GM18505 (cell line): ENCODE data around the gene RAB22A.
"Not testable (repeated sequence)": the region's sequence is repeated elsewhere in the genome, so short reads cannot be mapped to it uniquely, and the experiment has no call there.

Experiments
- ATAC-seq: cut with Tn5 transposase; IDR thresholded peaks from one replicate; pipeline ENCODE4 v1.9.1; 2021; ENCODE audit not compliant: unreplicated experiment
- POLR2A ChIP-seq: IDR thresholded peaks from 4 replicates; pipeline ENCODE4 v1.6.1; 2011; ENCODE audit warnings: borderline replicate concordance; ENCODE audit not compliant: insufficient read depth, insufficient read length; ENCODE audit errors: extremely low read depth

RAB22A gene

GRCh38 chr20:58340151-58340550, 30.6 kb downstream of the RAB22A start:
- no peak for TF ChIP-seq POLR2A
- ATAC-seq, result no peak

- TF ChIP-seq POLR2A, result no peak
- no peak for ATAC-seq
Measured at GRCh38 chr20:58340853-58341252, 31.3 kb downstream of the RAB22A start.

DNA sequence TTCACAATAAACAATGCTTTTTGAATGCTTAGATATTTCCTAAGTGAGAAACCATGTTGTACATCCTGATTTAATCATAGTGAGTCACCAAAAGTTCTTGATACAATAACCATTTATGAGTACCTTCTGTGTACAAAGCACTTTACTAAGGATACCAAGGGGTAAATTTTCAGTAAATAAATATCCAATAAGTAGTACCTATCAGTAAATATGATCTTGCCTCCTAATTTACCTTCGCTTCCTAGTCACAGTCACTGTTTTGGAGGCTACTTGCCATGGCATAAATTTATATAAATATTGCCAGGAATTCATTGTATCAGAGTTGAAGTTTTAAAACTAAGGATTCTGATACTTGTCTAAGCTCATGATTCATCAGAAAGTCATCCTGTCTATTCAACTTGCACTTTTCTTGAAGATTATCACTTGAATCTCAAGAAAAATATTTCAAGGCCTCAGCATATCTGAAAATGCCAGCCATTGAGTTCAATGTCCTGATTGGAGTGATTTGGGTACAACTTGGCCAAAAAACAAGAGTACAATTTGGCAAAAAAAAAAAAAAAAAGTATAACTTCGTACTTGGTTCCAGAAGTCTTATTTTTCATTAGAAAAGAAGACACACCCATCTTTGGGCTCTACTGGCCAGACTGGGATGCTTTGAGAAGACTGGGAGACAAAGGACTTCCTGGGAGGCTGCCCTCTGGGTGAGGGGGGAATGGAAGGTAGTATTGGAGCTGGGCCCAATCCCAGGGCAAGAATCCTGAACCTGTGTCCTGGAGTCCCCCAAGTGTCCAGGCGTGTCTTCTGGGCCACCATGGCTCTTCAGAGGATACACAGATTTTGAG, 32.8 kb downstream of the RAB22A start:
- no peak for ATAC-seq
- TF ChIP-seq POLR2A, result no peak

DNA sequence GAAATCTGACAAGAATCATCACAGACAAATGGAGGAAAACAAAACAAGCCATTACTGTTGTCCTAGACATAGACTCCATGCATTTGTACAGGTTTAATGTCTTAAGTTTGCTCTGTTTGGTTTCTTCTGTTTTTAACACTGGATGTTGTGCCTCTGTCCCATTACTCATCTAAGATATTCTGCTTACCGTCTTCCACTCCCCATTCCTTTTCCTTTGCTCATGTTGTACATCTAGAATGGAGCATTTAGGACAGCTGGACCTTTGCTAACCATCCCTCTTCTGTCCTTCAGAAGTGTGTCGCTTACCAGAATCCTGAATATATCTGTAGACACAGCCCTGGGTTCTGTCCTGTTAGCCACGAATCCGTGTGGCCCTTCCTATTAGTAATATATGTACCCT, 35.2 kb downstream of the RAB22A start:
- ATAC-seq, result no peak
- TF ChIP-seq POLR2A, result no peak

GRCh38 chr20:58349570-58349969, 40.1 kb downstream of the RAB22A start:
- TF ChIP-seq POLR2A, result no peak
- ATAC-seq, result no peak

DNA sequence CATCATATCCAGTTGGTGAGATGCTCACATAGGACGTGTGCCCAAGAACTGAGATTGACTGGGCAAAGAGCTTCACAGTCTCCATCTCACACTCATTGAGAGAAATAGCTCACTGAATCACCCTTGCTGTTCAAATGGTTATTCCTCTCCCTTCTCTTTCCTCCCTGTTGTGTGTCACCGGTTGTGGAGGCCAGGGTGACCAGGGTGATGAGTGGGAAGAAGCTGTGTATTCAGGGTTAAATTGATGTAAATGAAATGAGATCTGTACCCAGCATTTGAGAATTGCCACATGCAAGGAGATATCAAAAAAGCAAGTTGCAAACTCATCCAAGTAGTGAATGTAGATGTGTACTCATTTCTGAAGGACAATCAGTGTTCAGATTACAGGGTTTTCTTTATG, 43.0 kb downstream of the RAB22A start:
- TF ChIP-seq POLR2A, result no peak
- no peak for ATAC-seq

DNA sequence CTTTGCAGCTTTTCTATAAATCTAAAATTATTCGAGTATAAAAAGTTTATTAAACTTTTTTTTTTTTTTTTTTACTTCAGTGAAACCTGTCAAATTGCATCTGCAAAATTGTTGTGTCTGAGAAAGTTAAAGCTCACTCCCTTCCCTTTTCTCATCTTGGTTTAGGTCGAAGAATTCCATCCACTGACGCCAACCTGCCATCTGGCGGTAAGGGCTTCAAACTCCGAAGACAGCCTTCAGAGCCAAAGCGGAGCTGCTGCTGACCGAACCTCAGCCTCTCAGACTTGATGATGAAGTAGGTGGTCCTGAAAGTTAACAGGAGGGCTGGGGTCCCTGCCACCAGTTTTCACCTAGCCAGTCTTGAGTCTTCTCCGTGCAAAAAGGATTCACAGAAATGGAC, 49.9 kb downstream of the RAB22A start:
- ATAC-seq, result no peak
- no peak for TF ChIP-seq POLR2A

DNA sequence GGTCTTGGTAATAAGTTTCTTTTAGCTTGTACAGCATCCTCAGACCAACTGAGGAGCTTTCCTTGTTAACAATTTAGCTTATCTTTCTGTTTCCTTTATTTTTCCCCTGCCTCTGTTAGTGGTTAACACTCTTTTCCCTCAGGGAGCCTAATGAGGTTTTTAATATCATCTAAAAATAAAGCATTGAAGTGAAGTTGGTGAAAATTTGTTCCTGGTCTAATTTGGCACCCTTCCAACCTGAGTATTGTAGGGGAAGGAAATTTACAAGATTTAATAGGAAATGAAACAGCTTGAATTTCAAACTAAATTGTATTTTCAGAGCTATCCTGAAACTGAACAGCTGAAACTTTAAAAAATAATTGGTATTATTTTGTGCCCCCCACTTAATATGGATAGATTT, 51.4 kb downstream of the RAB22A start:
- no peak for ATAC-seq
- TF ChIP-seq POLR2A, result no peak

GRCh38 chr20:58361481-58362205, 52.1 kb downstream of the RAB22A start:
- no peak for ATAC-seq
- TF ChIP-seq POLR2A, result no peak

DNA sequence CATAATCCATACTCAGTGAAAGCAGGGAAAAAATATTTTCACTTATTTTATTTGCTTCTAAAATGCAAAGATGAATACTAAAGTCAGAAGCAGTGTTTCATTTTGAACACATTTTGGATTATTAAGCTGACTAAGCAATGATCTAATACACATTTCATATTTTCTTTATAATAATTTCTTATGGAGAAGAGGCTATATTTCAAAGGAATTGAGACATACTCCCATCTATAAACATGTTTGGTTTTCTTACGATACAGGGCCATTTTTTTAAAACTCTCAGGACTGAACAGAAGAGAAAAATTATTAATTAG, 52.6 kb downstream of the RAB22A start:
- ATAC-seq, result no peak

DNA sequence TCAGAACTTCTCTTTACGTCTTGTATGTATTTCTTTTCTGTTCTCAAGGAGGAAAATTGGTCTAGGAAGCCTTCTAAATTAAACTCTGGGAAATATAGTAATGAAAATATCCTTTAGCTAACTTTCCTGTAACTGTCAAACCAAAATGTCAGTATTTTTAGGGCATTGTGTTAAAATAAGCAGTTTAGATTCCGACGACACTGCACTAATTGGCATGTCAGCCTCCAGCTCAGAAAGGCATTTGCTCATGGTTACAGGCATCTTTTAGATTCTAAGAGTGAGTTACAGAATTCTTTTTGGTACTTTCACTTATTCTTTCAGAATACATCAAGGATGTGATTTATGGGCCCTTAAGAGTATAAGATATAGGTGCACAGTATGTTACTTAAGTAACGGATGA, 53.5 kb downstream of the RAB22A start:
- ATAC-seq, result no peak
- TF ChIP-seq POLR2A, result no peak

More for the DNA sequence above, 52.6 kb downstream of the RAB22A start:
- no peak for TF ChIP-seq POLR2A

DNA sequence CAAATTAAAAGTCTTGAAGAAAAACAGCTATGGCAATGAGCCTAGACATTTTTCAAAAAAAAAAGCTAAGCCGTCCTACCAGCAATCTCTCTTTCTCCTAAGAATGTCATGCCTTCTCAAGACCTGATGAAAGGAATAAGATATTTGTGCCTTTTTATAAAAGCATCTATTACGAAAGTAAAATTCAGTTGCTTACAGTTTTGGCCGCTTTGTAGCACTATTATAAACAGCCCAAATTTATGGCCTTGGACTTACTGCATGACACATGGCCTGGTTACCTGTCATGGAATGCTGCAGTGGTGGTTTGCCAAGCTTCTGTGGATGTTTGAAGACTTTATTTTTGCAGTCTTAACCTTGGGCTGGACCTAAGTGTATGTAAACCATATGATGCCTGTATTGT, 57.4 kb downstream of the RAB22A start:
- ATAC-seq, result no peak

GRCh38 chr20:58372806-58373205, 63.3 kb downstream of the RAB22A start:
- TF ChIP-seq POLR2A, result no peak
- no peak for ATAC-seq

More for the DNA sequence above, 57.4 kb downstream of the RAB22A start:
- TF ChIP-seq POLR2A, result no peak

DNA sequence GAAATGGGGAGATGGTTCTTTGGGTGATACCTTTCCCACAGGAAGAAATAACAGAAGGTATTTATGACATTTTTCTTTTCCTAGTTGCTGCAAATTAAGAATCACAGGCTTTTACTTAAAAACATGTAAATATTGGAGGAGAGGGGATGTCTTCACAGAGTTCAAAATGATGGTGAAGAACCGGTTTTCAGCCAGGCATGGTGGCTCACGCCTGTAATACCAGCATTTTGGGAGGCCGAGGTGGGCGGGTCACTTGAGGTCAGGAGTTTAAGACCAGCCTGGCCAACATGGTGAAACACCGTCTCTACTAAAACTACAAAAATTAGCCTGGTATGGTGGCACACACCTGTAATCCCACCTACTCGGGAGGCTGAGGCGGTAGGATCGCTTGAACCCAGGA, 63.8 kb downstream of the RAB22A start:
- ATAC-seq, result not testable (repeated sequence)
